NOMO-1 (cell line): ENCODE measurements around the gene TPCN2.

Experiments
- DNase-seq, 2 experiments: peaks; one replicate each; lab custom pipeline; 2025; ENCODE audit not compliant: unreplicated experiment in 2 of 2; lab: John Stamatoyannopoulos, UW

Gene TPCN2

GRCh38 chr11:69055598-69056516 lies 7.1 kb downstream of the TPCN2 start:
- peak; percentile 89 to 91 for DNase-seq

DNA sequence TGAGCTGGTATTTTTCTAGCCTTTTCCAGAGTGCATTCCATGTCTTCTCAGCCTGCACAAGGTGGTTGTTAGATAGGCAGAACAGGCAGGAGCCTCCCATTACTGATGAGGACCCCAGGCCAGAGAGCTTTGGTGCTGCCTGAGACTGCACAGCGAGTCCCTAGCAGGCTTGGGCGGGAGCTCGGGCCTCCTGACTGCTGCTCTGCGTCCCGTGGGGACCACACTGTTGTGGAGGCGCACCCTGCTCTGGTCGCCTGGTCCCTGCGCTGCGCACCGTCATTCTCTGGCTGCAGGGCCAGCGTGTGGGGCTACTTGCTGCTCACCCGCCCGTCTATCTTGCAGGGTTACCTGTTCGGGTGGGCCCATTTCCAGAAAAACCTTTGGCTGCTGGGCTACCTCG lies 8.5 kb downstream of the TPCN2 start:
- no peak for DNase-seq

DNA sequence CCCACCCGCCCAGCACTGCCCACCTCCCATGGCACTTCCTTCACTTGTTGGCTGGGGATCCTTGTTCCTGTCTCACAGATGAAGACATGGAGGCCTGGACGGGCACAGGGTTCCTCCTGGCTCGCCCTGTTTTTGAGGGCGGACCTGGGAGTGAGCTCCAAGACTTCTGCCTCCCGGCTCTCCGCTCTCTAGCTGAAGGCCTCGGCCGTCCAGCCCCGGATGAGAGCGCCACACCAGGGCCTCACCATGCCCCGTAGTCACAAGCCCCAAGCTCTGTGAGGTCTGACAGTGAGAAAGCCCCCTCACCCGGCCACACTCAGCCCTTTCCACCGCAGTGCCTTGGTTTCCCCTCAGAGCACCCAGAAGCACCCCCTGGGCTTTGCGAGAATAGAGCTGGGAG lies 9.1 kb downstream of the TPCN2 start:
- DNase-seq: no peak

DNA sequence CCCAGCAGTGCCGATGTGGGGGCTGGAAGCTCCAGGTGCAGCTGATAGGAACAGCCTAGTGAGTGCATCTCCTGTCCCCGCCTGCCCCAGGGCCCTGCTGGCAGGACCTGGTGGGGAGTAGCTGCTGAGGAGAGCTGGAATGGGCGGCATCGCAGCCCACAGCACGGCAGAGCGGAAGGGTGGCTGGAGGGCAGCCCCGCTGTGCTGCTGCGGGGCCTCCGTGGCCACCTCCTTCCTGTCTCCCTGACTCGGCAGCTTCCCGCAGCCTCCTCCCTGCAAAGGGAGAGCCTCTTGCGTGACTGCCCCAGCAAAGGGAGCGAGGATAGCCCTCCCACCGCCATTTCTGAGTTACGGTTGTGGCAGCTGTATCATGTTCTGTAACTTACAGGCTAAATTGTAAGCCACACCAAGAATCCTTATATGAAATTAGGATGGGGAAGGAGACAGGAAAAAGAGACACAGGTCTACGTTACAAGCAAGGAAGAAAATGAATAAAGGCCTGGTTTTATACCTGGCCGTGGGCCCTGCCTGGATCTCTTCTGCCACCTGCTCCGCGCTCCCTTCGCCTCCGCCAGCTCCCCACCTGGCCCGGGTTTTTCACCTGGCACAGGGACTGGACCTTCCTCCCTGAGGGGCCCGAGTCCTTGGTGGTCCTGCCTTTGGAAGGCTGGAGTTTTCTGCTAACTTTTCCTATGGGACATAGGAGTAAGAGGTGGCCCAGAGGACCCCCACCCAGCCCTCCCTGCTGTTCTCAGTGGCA lies 10.0 kb downstream of the TPCN2 start:
- no peak for DNase-seq

DNA sequence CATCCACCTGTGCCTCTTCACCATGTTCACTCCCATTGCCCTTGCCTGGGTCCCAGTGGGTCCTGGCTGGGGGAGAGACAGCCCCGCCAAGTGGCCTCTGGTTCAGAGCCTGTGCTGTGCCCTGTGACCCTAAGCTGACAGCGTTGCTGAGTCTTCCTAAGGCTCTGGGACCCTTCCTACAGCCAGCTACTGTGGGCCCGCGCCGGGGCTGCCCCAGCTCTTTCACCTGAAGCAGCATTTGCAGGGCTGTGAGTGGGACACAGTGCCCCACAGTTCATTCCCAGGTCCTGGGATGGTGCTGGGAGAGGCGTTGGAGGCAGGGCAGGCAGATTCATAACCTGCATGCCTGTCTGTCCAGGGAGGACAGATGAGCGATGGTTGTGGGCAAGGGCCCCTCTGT lies 10.7 kb downstream of the TPCN2 start:
- DNase-seq: no peak

DNA sequence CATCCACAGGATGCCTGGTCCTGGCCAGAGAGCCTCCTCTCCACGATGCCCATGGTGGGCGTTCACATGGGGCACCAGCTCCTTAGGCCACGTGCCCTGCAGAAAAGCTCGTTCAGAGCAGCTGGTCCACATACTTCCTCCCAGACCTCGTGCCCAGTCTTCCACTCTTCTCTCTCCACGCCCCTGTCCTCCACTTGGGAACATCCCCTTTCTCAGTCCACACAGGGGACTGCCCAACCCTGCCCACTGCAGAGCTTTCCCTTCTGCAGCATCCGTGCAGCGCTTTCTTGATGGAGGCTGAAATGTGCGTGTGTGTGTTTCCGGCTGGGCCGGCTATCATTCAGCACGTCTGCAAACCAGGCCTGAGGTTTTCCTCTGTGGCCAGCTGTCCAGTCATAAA lies 11.3 kb downstream of the TPCN2 start:
- DNase-seq: no peak

DNA sequence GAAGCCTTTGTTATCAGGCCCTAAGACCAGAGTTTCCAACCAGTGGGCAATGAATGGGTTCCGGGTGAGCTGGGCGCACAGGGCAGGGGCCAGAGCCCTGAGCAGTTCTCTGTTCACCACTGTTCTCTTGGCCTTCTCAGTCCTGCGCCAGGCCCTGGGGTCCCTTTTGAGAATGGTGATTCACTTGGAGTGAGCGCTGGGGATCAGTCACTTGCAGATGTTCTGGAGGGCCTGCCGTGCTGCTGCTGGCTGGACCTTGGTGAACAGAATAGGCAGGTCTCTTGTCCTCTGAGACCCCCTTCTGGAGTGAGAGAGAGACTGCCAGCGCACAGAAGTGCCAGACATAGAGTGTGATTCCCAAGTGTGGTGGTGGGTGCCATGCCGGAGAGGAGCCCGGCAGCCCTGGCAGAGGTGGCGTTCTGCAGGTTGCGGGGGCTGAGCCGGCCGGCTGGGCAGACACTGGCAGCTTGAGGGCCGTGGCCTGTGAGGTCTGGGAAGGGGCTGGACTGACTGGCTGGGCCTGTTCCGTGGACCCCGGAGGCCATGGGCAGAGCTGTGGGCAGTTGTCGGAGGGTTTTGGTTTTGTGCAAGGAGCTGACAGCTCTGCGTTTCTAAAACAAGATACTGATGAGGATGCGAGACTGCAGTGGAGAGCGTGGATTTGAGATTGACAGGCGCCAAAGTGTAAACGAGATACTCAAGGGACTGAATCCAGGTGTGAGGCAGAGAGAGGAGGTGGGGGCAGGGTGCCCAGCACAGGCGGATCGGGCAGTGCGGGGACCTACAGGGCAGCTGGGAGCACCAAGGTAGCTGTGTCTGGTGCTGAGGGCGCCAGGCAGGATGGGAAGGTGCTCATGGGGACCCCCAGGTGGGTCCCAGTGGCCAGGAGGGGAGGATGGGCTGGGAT lies 12.3 kb downstream of the TPCN2 start:
- DNase-seq: no peak

DNA sequence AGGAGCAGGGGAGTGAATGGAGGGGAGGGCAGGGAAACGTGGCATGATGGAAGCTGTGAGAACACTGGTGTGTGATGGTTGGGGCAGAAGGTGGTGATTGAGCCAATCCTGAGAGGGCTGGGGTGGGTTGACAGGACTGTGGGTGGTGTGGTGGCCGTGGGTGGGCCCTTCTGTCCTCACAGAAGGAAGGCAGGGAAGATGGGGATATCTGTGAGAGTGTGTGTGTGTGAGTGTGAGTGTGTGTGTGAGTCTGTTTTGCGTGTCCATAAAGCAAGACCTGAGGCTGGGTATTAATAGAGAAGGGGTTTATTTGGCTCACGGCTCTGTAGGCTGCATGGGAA lies 13.0 kb downstream of the TPCN2 start:
- DNase-seq: no peak

DNA sequence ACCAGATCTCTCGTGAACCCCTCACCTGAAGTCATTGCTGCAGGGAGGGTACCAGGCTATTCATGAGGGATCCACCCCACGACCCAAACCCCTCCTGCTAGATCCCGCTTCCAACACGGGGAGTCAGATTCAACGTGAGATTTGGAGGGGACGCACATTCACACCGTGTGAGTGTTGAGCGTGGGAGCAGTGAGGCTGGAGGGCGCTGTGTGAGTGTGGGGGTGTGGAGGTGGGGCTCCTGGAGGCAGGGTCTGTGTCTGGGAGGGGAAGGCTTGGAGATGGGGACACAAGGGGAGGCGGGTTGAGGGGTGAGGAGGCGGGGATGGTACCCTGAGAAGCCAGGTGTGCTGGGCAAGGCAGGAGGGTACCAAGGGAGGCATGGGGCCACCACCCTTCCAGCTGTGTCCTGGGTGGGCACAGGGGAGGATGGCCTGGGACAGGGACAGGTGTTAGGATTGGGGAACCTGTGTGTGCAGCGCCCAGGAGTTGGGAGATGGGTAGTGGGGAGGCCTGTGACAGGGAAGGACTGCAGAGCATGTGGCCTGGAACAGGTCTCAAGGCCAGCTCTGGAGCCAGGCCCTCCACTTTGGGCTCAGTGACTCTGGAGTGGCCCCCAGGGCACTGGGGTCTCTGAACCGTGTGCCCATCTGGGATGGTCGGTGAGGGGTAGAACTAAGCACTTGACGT lies 13.6 kb downstream of the TPCN2 start:
- DNase-seq: no peak

GRCh38 chr11:69062873-69063651 lies 14.3 kb downstream of the TPCN2 start:
- DNase-seq: no peak

DNA sequence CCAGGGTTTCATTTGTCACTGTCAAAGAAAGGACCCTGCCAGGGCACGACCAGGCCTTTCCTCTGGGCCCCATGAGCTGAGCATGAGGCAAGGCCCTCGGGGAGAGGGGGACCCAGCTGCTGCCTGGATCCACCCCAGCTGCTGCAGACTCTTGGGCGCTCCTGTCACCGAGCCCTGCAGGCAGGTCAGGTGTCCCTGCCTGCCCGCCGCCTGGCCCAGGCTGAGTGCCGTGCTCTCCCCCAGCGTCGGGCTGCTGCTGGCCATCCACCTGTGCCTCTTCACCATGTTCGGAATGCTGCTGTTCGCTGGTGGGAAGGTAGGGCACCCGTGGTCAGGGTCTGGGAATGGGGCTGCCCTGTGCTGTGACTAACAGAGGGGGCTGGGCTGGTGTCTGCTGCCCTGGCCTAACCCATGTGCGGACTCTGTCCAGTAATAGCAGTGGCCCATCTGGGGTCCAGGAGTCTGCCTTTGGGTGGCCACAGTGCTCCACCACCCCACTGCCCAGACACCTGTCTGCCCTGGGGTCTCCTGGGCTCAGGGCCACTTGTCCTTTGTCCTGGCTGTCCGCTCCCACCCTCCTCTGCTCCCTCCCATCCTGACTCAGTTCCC lies 15.0 kb downstream of the TPCN2 start:
- DNase-seq: no peak

DNA sequence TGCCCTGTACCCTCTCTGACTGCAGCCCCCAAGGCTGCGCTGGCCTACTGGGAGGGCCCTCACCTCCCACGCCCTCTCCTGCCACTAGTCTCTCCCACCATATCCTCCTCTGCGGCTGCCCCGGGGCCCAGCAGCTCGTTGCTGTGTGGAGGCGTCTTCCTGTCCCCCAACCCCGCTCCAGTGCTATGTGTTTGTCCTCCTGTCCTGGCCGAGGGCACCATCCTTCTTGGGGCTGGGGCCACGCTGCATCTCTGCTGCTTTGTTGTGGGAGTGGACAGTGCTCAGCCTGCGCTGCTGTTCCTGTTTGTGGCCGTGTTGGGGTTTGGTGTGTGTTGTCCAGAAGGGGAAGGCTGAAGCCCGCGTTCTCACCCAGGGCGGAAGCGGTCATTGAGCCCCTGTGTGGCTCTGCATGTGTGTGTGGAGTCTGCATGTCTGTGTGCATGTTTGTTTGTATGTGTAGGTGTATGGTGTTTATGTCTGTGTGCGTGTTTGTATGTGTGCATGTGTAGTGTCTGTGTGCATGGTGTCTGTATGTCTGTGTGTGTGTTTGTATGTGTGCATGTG lies 15.7 kb downstream of the TPCN2 start:
- DNase-seq: no peak

DNA sequence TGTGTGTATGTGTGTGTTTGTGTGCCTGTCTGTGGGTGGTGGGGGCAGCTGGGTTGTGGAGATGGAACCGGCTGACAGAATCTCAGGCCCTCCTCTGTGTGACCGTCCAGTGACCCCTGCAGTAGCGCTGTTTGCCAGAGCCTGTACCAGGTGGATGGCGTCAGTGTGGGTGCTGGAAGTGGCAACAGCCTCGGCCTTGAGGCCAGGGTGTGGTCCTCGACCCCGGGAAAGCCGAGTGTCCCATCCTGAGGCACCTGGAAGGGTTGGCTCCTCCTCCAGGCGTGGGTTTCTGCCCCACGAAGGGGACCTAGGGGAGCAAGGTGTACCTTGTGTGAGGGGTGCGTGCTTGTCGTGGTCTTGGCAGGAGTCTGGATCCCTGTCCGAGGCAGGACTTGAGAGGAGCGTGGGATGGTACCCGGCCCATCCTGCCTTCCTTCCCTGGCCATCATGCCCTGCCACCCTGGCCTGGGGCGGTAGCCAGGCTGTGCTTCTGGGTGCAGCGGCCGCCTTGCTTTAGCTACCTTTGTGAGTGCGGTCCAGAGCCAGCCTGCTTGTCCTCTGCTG lies 16.5 kb downstream of the TPCN2 start:
- no peak for DNase-seq

DNA sequence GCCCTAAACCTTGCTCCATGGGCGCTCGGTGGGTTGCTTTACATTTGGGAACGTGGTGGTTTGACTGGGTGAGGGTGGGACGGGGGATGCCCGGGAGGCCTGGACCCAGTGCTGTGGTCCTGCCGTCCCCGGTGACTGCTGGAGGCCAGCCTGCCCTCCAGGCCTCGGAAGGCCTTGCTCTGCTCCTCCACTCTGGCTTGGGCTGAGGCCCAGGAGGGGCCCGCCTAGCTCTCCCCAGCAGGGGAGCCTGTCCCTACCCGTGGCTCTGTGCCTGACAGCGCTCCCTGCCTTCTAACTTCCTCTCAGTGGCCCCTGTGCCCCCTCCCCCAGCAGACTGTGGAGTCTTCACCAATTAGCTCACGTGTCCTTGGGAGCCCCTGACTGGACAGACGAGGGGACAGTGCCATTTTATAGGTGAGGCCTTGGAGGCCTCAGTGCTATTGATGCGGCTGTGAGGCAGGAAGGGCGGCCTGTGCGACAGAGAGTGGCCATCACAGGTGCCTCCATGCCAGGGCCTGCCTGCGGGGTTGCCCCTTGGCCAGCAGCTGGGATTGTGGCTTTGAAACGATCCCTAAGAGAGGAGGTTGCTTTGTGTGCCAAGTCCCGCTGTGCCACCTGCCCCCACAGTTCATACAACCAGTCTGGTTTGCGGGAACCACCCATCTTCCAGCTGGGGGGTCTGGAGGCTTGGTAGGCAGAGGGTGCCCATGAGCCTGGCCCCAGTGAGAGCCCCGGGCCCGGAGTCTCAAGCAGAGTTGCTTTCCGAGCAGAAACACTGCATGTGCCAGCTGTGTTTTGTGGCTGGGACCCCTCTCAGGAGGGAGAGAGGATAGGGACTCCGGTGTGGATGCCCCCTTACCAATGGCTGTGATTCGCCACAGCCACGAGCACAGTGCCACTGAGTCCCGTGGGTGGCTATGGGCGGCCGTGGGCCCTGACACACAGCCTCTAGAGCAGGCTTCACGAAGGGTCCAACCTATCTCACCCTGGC lies 17.7 kb downstream of the TPCN2 start:
- no peak for DNase-seq

DNA sequence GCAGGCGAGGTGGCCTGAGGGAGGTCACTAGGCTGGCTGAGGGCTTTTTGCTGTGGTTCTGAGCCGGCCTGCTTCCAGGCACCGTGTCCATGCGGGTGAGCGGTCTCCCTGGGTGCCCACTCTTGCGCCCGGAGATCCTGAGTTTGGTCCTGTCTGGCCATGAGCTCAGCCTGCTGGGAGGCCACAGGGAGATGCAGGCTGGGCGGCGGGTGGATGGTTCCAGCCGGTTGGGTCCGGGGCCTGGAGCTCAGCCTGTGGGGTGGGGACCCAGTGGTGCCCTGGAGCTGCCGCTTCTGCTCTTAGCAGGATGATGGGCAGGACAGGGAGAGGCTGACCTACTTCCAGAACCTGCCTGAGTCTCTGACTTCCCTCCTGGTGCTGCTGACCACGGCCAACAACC lies 18.5 kb downstream of the TPCN2 start:
- DNase-seq: no peak

DNA sequence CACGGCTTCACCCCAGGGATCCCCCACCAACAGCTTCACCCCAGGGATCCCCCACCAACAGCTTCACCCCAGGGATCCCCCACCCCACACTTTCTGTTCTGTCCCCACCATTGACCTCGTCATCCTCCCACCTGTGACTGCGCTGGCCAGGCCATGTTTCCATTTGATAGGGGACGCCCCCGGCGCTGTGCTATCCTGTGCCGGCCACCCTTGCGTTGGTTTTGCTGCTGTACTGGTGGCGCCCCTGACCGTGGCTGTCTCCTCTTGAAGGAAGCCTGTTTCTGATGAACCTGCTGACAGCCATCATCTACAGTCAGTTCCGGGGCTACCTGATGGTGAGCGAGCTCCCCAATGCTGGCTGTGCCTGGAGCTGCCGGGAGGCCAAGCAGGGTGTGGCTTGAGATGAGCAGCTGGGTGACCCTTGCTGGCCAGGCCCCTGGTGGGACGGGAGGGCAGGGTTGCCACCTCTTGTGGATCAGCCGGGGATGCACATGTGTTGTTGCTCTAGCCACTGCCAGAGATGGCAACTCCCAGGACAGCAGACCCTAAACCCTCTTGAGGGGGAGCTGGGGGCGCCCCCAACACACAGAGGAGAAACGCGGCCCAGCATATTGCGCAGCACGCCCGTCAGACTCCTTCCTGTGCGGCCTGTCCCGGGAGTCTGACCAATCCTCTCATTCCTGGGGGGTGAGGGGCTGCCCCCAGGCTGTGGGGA lies 22.5 kb downstream of the TPCN2 start:
- DNase-seq: no peak

- DNase-seq: no peak
These were observed 23.2 kb downstream of the TPCN2 start for GRCh38 chr11:69071956-69072355.
